RPMI8226 (cell line): ENCODE results near the gene SKOR2.

Source experiments
- DNase-seq: peaks from one replicate; pipeline ENCODE4 v3.0.0-alpha.2; 2015

The SKOR2 gene

GRCh38 chr18:47251289-47252120 lies at the start of gene SKOR2:
Gene SKOR2 (minus strand): TSS chr18:47251660. CDS start chr18:47249183, 2,477 bp downstream.
- no peak for DNase-seq

- DNase-seq: no peak
Observed at GRCh38 chr18:47296462-47296861, 45.0 kb upstream of the SKOR2 start.

GRCh38 chr18:47294801-47295200 lies 43.3 kb upstream of the SKOR2 start:
- DNase-seq: no peak

GRCh38 chr18:47288741-47289140 lies 37.3 kb upstream of the SKOR2 start:
- DNase-seq: no peak

- no peak for DNase-seq
Observed at GRCh38 chr18:47287911-47288585, 36.6 kb upstream of the SKOR2 start.

GRCh38 chr18:47286776-47287410 lies 35.4 kb upstream of the SKOR2 start:
- no peak for DNase-seq

GRCh38 chr18:47285456-47285855 lies 34.0 kb upstream of the SKOR2 start:
- peak; percentile 54 for DNase-seq

- peak; percentile 34 for DNase-seq
Observed at GRCh38 chr18:47284721-47285395, 33.4 kb upstream of the SKOR2 start.

- peak; percentile 36 for DNase-seq
Observed at GRCh38 chr18:47283476-47283875, 32.0 kb upstream of the SKOR2 start.

- no peak for DNase-seq
Observed at GRCh38 chr18:47280121-47280520, 28.7 kb upstream of the SKOR2 start.

GRCh38 chr18:47274961-47275360 lies 23.5 kb upstream of the SKOR2 start:
- DNase-seq: no peak

- no peak for DNase-seq
Observed at GRCh38 chr18:47265197-47265596, 13.7 kb upstream of the SKOR2 start.

- no peak for DNase-seq
Observed at GRCh38 chr18:47264308-47264700, 12.8 kb upstream of the SKOR2 start.

- peak; percentile 19 for DNase-seq
Observed at GRCh38 chr18:47263430-47264307, 12.2 kb upstream of the SKOR2 start.

GRCh38 chr18:47263150-47263429 lies 11.6 kb upstream of the SKOR2 start:
- no peak for DNase-seq

- no peak for DNase-seq
Observed at GRCh38 chr18:47262301-47263149, 11.1 kb upstream of the SKOR2 start.

GRCh38 chr18:47261902-47262300 lies 10.4 kb upstream of the SKOR2 start:
- DNase-seq: no peak

- no peak for DNase-seq
Observed at GRCh38 chr18:47260924-47261701, 9.7 kb upstream of the SKOR2 start.

- peak; percentile 73 for DNase-seq
Observed at GRCh38 chr18:47260120-47260923, 8.9 kb upstream of the SKOR2 start.
